ENCODE measurements around the gene S100A7. TPM values are rescaled to one million over a fixed set of nuclear protein-coding genes. Genes with fewer than 3 reads are reported as not detected.

The S100A7 gene
- total RNA-seq, 1 donor from 2014 or later = not detected

Other genes starting within 250 kb of the S100A7 start
- gene PRR9, start 243.1 kb downstream of the S100A7 start, total RNA-seq = not detected
- gene LORICRIN, start 201.0 kb downstream of the S100A7 start, total RNA-seq = not detected
- not detected for gene PGLYRP3, start 147.7 kb downstream of the S100A7 start, total RNA-seq
- not detected for gene PGLYRP4, start 111.8 kb downstream of the S100A7 start, total RNA-seq
- 28.9 TPM for gene S100A9, start 102.8 kb downstream of the S100A7 start, total RNA-seq
- 6.9 TPM for gene S100A12, start 85.0 kb downstream of the S100A7 start, total RNA-seq
- 7.3 TPM for gene S100A8, start 69.6 kb downstream of the S100A7 start, total RNA-seq
- gene S100A7A, start 44.1 kb downstream of the S100A7 start, total RNA-seq = not detected
- gene S100A6, start 75.3 kb upstream of the S100A7 start, total RNA-seq = 9.8 TPM
- gene S100A5, start 80.3 kb upstream of the S100A7 start, total RNA-seq = not detected
- 1.6 TPM for gene S100A4, start 85.2 kb upstream of the S100A7 start, total RNA-seq
- gene S100A3, start 88.6 kb upstream of the S100A7 start, total RNA-seq = not detected
- not detected for gene S100A2, start 105.2 kb upstream of the S100A7 start, total RNA-seq
- 13.0 TPM for gene S100A16, start 152.5 kb upstream of the S100A7 start, total RNA-seq
- not detected for gene S100A14, start 155.7 kb upstream of the S100A7 start, total RNA-seq
- 7.3 TPM for gene S100A13, start 166.9 kb upstream of the S100A7 start, total RNA-seq
- gene S100A1, start 167.8 kb upstream of the S100A7 start, total RNA-seq = 1.2 TPM
- 55.0 TPM for gene CHTOP, start 173.4 kb upstream of the S100A7 start, total RNA-seq
- gene SNAPIN, start 198.1 kb upstream of the S100A7 start, total RNA-seq = 46.1 TPM
- gene ILF2, start 210.3 kb upstream of the S100A7 start, total RNA-seq = 240 TPM
- gene NPR1, start 218.0 kb upstream of the S100A7 start, total RNA-seq = 0.41 TPM

Data from frontal cortex (tissue), 1 donor.